ENCODE results near the gene PAK1IP1.
A peak's percentile ranks its signal among the peaks of the same experiment; 100 is the strongest.
"Not testable (repeated sequence)": the region's sequence is repeated elsewhere in the genome, so short reads cannot be mapped to it uniquely, and the experiment has no call there.

PAK1IP1 gene

DNA sequence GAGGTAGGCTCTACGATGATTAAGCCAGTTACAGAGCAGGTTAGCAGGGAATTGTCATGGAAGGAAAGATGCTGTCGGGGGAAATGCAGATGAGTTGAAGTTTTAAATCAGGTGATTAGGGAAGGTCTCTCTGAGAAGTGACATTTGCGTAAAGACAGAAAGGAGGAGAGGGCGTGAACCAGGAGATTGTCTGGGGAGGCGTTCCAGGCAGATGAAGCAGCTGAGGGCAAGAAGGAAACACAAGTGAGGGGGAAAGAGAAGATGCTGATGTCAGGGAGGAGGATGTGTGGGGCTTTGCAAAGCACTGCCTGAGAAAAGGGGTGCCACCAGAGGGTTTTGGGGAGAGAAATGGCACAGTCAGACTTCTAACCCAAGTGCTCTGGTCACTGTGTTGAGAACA, 50.3 kb downstream of the PAK1IP1 start:
- no peak for DNase-seq

DNA sequence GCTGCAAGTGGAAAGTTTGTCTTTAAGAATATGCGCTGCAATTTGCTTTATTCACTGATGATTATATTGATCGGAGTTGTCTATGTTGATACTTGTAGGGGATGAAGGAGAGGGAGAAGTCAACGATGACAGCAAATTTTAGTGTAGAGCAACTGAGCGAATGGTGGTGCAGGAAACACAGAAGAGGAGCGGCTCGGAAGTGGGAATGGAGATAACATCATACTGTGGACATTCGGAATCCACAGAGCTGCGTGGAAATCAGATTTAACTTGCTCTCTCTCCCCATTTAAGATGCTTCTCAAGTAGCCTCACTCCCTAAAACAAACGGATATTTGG, 52.1 kb downstream of the PAK1IP1 start:
- DNase-seq = no peak

DNA sequence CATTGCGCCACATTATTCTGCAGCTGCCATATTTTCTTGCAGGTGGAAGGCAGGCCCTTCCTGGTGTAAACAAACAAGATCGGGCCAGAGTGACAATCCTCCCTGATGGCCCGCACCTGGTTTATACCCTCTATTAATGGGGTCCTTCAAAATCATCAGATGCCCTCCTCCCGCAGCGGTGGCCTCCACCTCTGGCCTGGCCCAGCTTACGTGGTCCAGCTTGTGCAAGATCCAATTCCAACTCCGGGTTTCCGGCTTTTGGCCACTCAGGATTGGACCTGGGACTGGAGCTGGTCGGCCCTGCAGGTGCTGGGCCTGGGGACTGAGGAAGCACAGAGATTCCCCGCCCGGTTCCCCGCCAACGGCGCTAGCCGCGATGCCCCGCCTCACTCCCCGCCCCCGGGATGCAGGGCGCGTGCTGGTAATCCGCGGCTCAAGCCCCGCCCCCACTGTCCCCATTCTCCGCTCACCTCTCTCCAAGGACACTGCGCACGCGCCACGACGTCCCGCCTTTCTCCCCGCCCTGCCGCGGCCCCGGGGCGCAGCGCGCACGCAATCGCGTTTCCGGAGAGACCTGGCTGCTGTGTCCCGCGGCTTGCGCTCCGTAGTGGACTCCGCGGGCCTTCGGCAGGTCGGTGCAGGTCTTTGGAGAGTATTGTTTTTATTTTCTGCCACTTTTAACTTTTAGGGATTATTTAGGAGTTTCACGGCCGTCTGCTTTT, 52.6 kb downstream of the PAK1IP1 start, which contains the start of gene TMEM14B:
TMEM14B (plus strand) TSS at position 555 of the 722 bp plus-strand sequence. CDS start 1,441 bp downstream, outside the sequence.
- peak; percentile 96 for DNase-seq

DNA sequence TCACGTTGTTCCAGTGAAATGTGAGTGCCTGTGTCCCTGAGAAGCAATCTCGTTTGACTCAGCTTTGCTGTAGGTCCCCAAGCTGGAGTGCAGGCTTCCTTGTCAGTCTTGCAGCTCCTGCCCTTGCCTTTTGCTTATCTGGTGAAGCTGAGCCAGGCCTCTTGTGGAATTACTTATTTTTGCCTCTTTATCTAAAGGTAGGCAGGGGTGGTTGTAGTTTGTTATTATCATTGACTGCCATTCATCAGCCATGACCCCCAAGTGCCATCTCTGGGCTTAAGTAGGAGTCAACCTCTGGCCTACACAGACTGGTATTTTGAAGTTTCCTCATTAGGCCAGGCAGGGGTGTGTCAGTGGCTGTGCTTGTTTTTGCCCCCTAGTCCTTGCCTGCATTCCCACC, 55.0 kb downstream of the PAK1IP1 start:
- no peak for DNase-seq

DNA sequence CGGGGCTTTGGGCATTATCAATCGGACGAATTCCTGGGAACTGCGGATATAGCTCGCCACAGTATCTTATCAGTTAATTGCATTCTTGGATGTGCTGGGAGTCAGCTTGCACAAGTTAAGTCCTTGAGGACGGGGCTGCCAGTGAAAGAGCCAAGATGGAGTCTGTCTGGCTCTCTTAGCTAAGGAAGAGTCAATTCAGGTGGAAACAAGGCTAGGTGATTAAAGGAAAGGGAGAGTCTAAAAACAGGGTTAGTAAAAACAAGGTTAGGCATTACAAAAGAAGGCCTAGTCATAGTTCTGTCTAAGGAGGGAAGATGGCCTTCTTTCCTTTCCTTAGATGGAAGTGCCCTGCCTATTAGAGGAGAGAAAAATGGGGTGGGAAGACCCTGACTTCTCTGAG, 55.8 kb downstream of the PAK1IP1 start:
- not testable (repeated sequence) for DNase-seq

DNA sequence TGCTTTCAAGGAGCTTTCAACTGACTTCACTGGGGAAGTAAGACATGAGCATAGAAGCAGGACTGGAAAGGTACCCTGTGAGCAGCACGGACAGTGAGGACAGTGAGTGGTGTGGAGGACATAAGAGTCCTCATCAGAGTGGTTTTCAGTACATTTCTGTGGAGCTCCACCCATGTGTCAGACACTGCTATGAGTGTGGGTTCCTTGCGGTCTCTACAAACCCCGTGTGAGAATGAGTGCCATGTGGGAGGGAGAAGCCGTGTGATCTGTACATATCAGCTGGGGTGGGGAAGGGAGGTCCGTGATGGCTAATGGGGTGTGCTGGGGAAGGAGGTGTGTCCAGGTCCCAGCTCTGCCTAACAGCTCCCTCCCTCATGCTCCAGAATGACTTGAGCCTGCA, 57.0 kb downstream of the PAK1IP1 start:
- not testable (repeated sequence) for DNase-seq

DNA sequence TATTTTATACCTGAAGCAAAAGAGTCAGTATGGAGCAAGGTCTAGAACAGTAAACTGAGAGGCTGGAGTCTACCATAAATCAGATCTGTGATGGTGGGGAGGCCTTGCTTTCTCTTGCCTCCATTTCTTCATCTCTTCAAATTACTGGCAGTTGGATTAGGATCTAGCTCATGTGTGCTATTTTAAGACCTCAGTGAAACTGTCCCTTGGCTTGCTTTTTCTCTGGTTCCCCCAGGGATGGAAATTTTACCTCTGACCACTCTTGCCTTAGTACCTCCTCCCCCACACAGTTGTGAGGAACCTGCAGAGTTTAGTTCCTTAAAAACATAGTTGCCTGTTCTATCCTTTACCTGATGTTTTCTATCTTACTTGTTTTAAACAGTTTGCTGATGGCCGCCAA, 61.3 kb downstream of the PAK1IP1 start:
- no peak for DNase-seq

Measured in NCI-H1436 (cell line).